AG04450 (cell line): ENCODE results near the gene ZSCAN32. TPM values are rescaled to one million over a fixed set of nuclear protein-coding genes. Genes with fewer than 3 reads are reported as not detected.
A peak's percentile ranks its signal among the peaks of the same experiment; 100 is the strongest.

ENCODE experiments used
- CTCF ChIA-PET: fragments of 300-600, 350-600 bp; formaldehyde crosslinking; extraction: SDS; loops from one replicate; lab custom pipeline; 2022; ENCODE audit warnings: antibody characterized with exemption, inconsistent platforms; lab: Charles Lee
- POLR2A ChIA-PET: fragments of 350-600 bp; formaldehyde crosslinking; extraction: SDS; loops from one replicate; lab custom pipeline; 2021; ENCODE audit warnings: antibody characterized with exemption, inconsistent platforms; lab: Yijun Ruan, JAX
- DNase-seq: peaks from one replicate; pipeline ENCODE4 v3.0.0-alpha.2; 2011; ENCODE audit warnings: low read depth, low spot score
- H3K27ac ChIP-seq: one replicate; pipeline ENCODE4 v1.5.1; 2012; ENCODE audit warnings: low read depth, low read length, control low read depth
- H3K27me3 ChIP-seq: one replicate; pipeline ENCODE4 v1.6.0; 2012; ENCODE audit warnings: low read length; ENCODE audit not compliant: control insufficient read depth, insufficient read depth
- H3K4me3 ChIP-seq: 2 replicates; pipeline ENCODE4 v1.5.1; 2011; ENCODE audit warnings: mild to moderate bottlenecking, low read depth, low read length, control low read depth
- H3K9me3 ChIP-seq: 2 replicates; pipeline ENCODE4 v1.5.1; 2012; ENCODE audit warnings: low read length; ENCODE audit not compliant: control insufficient read depth, insufficient read depth
- CTCF ChIP-seq: IDR thresholded peaks from 2 replicates; pipeline ENCODE4 v1.5.1; 2011; ENCODE audit warnings: low read depth, low read length, control low read depth, inconsistent platforms
- polyA minus RNA-seq: library from RNA; depleted of rRNA, polyadenylated mRNA; stranded (reverse); fragments of >200 nt; gene quantifications from 2 replicates; pipeline ENCODE4 v1.2.3, GENCODE V29; 2011; rRNA and poly(A)+ RNA removed
- polyA plus RNA-seq: library from polyadenylated mRNA; depleted of rRNA; stranded (reverse); fragments of >200 nt; gene quantifications from 2 replicates; pipeline ENCODE4 v1.2.3, GENCODE V29; 2011; rRNA removed

Gene ZSCAN32
- polyA plus RNA-seq = 18.5 and 18.6 TPM in 2 replicates
- 10.8 and 14.3 TPM in 2 replicates for polyA minus RNA-seq

DNA sequence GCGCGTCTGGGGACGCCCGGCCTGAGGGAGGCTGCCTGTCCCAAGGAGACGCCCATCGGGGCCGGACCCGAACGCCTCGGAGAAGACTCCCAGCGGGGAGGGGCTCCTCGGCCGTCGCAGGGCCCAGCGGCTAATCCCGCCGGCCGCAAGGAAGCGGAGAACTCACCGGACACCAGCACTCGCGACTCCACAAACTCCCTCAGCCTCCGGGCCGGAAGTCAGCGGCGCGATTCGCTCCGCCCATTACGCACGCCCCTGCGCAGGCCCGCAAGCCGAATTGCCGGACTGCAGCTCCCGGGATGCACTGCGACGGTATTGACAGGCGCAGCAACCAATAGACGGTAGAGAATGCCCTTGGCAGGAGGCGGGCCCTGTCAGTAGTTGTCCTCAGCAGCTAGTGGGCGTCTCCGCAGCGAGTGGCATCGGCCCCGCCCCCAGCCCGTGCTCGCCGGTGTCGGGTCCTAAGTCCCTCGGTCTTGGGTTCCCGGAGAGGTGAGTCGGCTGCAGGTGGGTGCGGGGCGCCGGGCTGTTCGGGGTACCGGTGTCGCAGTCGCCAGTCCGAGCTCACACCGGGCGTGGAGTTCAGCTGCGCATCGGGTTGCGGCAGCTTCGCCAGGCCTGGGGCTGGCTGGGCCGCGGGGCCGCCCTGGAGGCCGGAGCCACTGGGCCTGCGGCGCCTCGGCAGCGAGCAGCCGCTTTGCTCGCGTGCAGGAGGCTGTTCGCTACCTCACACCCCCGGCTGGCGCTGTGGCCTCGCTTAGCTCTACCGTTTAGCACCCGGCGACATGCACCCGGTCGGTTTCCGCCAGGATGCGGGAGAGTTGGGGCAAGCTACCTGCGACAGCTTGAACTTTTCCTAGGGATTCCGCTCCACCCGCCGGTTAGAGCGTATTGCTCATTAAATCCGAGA, at the start of gene ZSCAN32, which contains the start of gene ZNF174:
ZSCAN32 (minus strand) TSS at position 226 of the 910 bp plus-strand sequence. CDS start 3,447 bp downstream, outside the sequence.
ZNF174 (plus strand) TSS at position 437 of the 910 bp plus-strand sequence. CDS start 790 bp downstream, outside the sequence.
- TF ChIP-seq CTCF = no peak
- Histone ChIP-seq H3K27me3 (no peaks in the 10 kb centered on the region), H3K9me3 (peaks cover 52% of the 10 kb centered on the region), H3K4me3 (peak within 1 kb of the TSS; percentile 95), H3K27ac (peak within 1 kb of the TSS; percentile 61)
- DNase-seq = peak; percentile 99
- CTCF ChIA-PET = no interaction called here
- POLR2A ChIA-PET = interaction anchor here (0.5 to 2.7 kb wide), 9 partner anchors 8 to 721 kb away, joined by 3 to 8 read pairs (median 3); partner anchors contain the start of genes NAA60, OR2C1 and ZNF597

DNA sequence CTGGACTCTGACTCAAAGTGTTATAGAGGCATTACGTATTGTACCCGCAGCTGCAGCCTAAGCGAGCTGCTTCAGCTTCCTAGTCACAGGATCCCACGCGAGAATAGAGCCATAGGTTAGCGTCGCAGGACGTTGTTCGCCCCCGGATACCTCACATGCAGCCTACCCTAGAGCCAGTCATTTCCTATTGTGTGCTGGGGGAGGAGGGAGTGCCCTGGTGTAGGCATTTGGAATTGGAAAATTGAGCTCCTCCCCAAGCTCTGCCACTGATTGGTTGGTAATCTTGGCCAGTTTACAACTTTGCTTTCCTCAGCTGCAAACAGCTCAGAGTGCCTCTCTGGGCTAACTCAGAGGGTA, 43.2 kb upstream of the ZSCAN32 start:
- Histone ChIP-seq H3K27me3 (no peaks in the 10 kb centered on the region), H3K9me3 (peaks cover 11% of the 10 kb centered on the region; the same call in 1 of the 2 replicates), H3K4me3 (peak overlapping the region; percentile 78), H3K27ac (peak overlapping the region; percentile 80)
- peak; percentile 38 for DNase-seq
- CTCF ChIA-PET = no interaction called here
- POLR2A ChIA-PET = interaction anchor here (0.5 to 2.2 kb wide), 6 partner anchors 14 to 246 kb away, joined by 4 to 20 read pairs (median 7); partner anchors contain the start of genes ZNF174, ZNF263 and ZSCAN32
- no peak for TF ChIP-seq CTCF

GRCh38 chr16:3443108-3444031, 42.6 kb upstream of the ZSCAN32 start, which contains the start of the genes NAA60 and ZNF597:
TSS of gene NAA60 (plus strand) at chr16:3443680. CDS start at chr16:3476228, 32,548 bp downstream.
TSS of gene ZNF597 (minus strand) at chr16:3443504. CDS start at chr16:3443153, 351 bp downstream.
- no peaks in the 10 kb centered on the region for H3K27me3 ChIP-seq
- H3K9me3 ChIP-seq = peaks cover 11% of the 10 kb centered on the region; the same call in 1 of the 2 replicates
- CTCF ChIA-PET = no interaction called here
- H3K27ac ChIP-seq = peak within 1 kb of the TSS; percentile 80
- POLR2A ChIA-PET = interaction anchor here (0.5 to 2.2 kb wide), 8 partner anchors 15 to 307 kb away, joined by 3 to 20 read pairs (median 5); partner anchors contain the start of genes ZNF174, ZNF263 and ZSCAN32
- TF ChIP-seq CTCF = no peak
- DNase-seq = peak; percentile 74
- H3K4me3 ChIP-seq = peak within 1 kb of the TSS; percentile 78

- POLR2A ChIA-PET = no interaction called here
- CTCF ChIA-PET = no interaction called here
- H3K4me3 ChIP-seq = no peak overlapping the region
These were observed 38.8 kb upstream of the ZSCAN32 start for GRCh38 chr16:3439637-3440036.

More at GRCh38 chr16:3439637-3440036, 38.8 kb upstream of the ZSCAN32 start:
- Histone ChIP-seq H3K9me3 (peaks cover 11% of the 10 kb centered on the region; the same call in 1 of the 2 replicates), H3K27me3 (no peaks in the 10 kb centered on the region), H3K27ac (no peak overlapping the region)
- no peak for DNase-seq
- no peak for TF ChIP-seq CTCF
